Heart left ventricle (tissue), 16 donors: ENCODE measurements around the gene PDZD4. TPM values are rescaled to one million over a fixed set of nuclear protein-coding genes. Genes with fewer than 3 reads are reported as not detected.

Experiments used
- ATAC-seq, 4 donors: fragments of 200-7000 bp; cut with Tn5 transposase; one replicate each; pipeline ENCODE4 v1.9.1; 2020 to 2022; ENCODE audit warnings: moderate library complexity in 4 of 4, mild to moderate bottlenecking in 3 of 4, moderate number of reproducible peaks in 1 of 4
- DNase-seq, 5 donors: peaks; one replicate each; pipeline ENCODE4 v3.0.0-alpha.2; 2020
- H3K27ac ChIP-seq, 12 donors: fragments of 200-600 bp; sonication (generic) in 4 of 12; one replicate each; pipeline versions ENCODE4 v1.5.0 to v1.8.0; 2016 to 2022; ENCODE audit warnings: mild to moderate bottlenecking in 2 of 12
- H3K27me3 ChIP-seq, 9 donors: fragments of 200-600 bp; sonication (generic) in 2 of 9; one replicate each; pipeline versions ENCODE4 v1.5.1 to v1.8.0; 2016 to 2022; ENCODE audit warnings: mild to moderate bottlenecking in 3 of 9
- H3K36me3 ChIP-seq, 9 donors: fragments of 200-600 bp; sonication (generic) in 2 of 9; one replicate each; pipeline versions ENCODE4 v1.5.0 to v1.8.0; 2018 to 2022; ENCODE audit warnings: mild to moderate bottlenecking in 2 of 9
- H3K4me1 ChIP-seq, 12 donors: fragments of 200-600 bp; sonication (generic) in 4 of 12; one replicate each; pipeline versions ENCODE4 v1.5.0 to v1.8.0; 2016 to 2022; ENCODE audit warnings: mild to moderate bottlenecking in 3 of 12
- H3K4me3 ChIP-seq, 12 donors: fragments of 200-600 bp; sonication (generic) in 4 of 12; one replicate each; pipeline versions ENCODE4 v1.5.0 to v1.8.0; 2017 to 2022; ENCODE audit warnings: mild to moderate bottlenecking in 9 of 12, moderate library complexity in 4 of 12
- H3K9me3 ChIP-seq, 12 donors: fragments of 200-600 bp; sonication (generic) in 4 of 12; one replicate each; pipeline versions ENCODE4 v1.5.0 to v1.8.0; 2016 to 2022; ENCODE audit warnings: mild to moderate bottlenecking in 1 of 12
- CTCF ChIP-seq, 12 donors: fragments of 200-600 bp; sonication (generic) in 4 of 12; IDR thresholded peaks; one replicate each; pipeline versions ENCODE4 v1.5.0 to v1.8.0; 2018 to 2022; ENCODE audit warnings: antibody characterized with exemption in 12 of 12, mild to moderate bottlenecking in 5 of 12
- POLR2A ChIP-seq, 2 donors: fragments of 450-650 bp; IDR thresholded peaks; one replicate each; pipeline ENCODE4 v1.6.1; 2017; ENCODE audit warnings: antibody characterized with exemption in 2 of 2, mild to moderate bottlenecking in 2 of 2, moderate library complexity in 2 of 2
- WGBS, 4 donors: extraction: QIAGEN DNeasy Blood & Tissue Kit in 2 of 4; methylation state at CpG; one replicate each; pipeline versions ENCODE4 v1.1.5 to v1.1.7; 2013 to 2018; 5-methylcytosine and 5-hydroxymethylcytosine counted together
- intact Hi-C, 10 donors: fragments of 100-400 bp; cut with DNase I; formaldehyde crosslinking; loops; one replicate each; pipeline versions ENCODE4 v1.11.1 to v1.14.2; 2022
- polyA plus RNA-seq, 2 donors: library from polyadenylated mRNA; stranded (reverse); fragments of 200-250 nt; gene quantifications; one replicate each; pipeline ENCODE4 v1.2.3, GENCODE V29; 2013
- total RNA-seq, 9 donors: library from RNA; depleted of rRNA in 2 of 9; stranded (reverse); fragments of >200 nt in 2 of 9; fragmentation: NEBNext Ultra II Directional in 3 of 9; extraction: Animal tissue kit (Norgen Biotek cat#: 25700) in 3 of 9; gene quantifications; one replicate each; pipeline versions ENCODE4 v1.1.0 to v1.2.4, GENCODE V29; 2016 to 2023
- donor health status: ischemic (EF 13 %, LVEDD 7.1; RV severe dilation, severe dysfunction).
- donor health status: healthy with polysubstance abuse.
- donor health status: DM: no; HTN: yes; CAD: no.
- donor health status: DM: no; HTN: no; CAD: no.
- donor health status: ischemic (EF 25% LVEDD 6.9; RV normal size, moderate dysfunction).
- donor health status: ischemic (EF 25% LVEDD 5.7; RV mildly dilated, moderate dysfunction).
- donor health status: healthy.
- donor health status: DM: yes; HTN: yes; CAD: no.
- donor health status: ischemic (EF 35%, LVEDD 5.7; RV mildly dilated, moderate dysfunction).
- donor health status: nonischemic (EF 11% LVEDD 7.7; RV severe dilation, severe dysfunction).
- donor health status: DM: yes; HTN: yes; CAD: no.
- donor health status: PGD.
- donor health status: ischemic (EF 29% LVEDD 5.4; RV normal size, mild dysfunction).
- donor health status: nonischemic (EF 23%, LVEDD 6.1; RV moderate dilation, normal function).

Gene PDZD4
- total and polyA plus RNA-seq, 11 donors = 1.7 to 4.0 (median 2.4) TPM

- no peak for TF ChIP-seq CTCF (IDR thresholded peaks at IDR 0.05)
- no peak for TF ChIP-seq POLR2A (IDR thresholded peaks at IDR 0.05)
- H3K4me1 ChIP-seq = no peaks in the 10 kb centered on the region
- intact Hi-C loops = no loop called here
- WGBS, 4 donors = 25 to 55% (median 38%) methylated on average over 5 of the region's 5 CpGs
- no peak overlapping the region for H3K27ac ChIP-seq
- H3K27me3 ChIP-seq = peaks cover 0 to 78% (median 6%) of the 10 kb centered on the region in 9 donors
- H3K4me3 ChIP-seq = no peak overlapping the region
- no peaks in the 10 kb centered on the region for H3K36me3 ChIP-seq
- no peak for ATAC-seq
- H3K9me3 ChIP-seq = no peaks in the 10 kb centered on the region
- no peak for DNase-seq
Observed at GRCh38 chrX:153878345-153878744, 48.0 kb upstream of the PDZD4 start.

DNA sequence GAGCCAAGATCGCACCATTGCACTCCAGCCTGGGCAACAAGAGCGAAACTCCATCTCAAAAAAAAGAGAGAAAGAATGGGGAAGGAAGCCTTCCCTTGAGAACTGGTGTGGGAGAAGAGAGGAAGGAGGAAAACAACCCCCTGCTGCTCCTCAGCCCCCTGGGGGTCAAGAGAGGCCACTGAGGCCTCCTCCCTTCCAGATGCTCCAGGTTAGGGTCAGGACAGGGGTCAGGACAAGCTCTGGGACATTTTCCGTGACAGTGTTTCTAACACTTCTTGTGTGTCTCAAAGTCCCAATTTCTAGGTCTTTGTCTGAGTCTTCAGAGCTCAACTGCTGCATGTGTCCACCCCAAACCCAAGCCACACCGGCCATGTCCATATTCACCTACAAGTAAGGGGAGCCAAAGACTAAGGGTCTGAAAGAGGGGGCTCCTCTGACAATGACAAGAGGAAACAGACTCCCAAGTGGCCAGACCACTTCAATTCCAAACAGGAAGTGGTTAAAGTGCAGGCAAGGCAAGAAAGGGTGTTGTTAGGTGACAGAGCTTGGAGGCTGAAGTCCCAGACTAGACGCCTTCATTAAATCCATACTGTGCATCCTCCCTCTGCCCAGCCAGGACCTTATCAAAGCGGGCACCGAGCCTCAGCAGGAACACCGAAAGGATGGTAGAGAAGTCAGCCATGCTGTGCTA is 47.4 kb upstream of the PDZD4 start:
- H3K27me3 ChIP-seq = peaks cover 0 to 77% (median 6%) of the 10 kb centered on the region in 9 donors
- intact Hi-C loops = no loop called here

GRCh38 chrX:153876112-153876491 is 45.8 kb upstream of the PDZD4 start:
- intact Hi-C loops = no loop called here
- peaks cover 0 to 69% (median 6%) of the 10 kb centered on the region in 9 donors for H3K27me3 ChIP-seq
- H3K36me3 ChIP-seq = no peaks in the 10 kb centered on the region
- H3K4me1 ChIP-seq = no peaks in the 10 kb centered on the region
- no peak for TF ChIP-seq POLR2A (IDR thresholded peaks at IDR 0.05)
- TF ChIP-seq CTCF (IDR thresholded peaks at IDR 0.05) = no peak
- no peak overlapping the region for H3K4me3 ChIP-seq
- WGBS, 4 donors = 58 to 70% (median 59%) methylated on average over 3 of the region's 3 CpGs
- DNase-seq = no peak
- no peak overlapping the region for H3K27ac ChIP-seq
- no peaks in the 10 kb centered on the region for H3K9me3 ChIP-seq
- ATAC-seq = no peak

More for the DNA sequence above, 47.4 kb upstream of the PDZD4 start:
- Histone ChIP-seq H3K9me3 (no peaks in the 10 kb centered on the region), H3K4me3 (no peak overlapping the region), H3K4me1 (no peaks in the 10 kb centered on the region), H3K36me3 (no peaks in the 10 kb centered on the region), H3K27ac (no peak overlapping the region)
- no peak for ATAC-seq
- DNase-seq = no peak
- TF ChIP-seq POLR2A (IDR thresholded peaks at IDR 0.05) = no peak
- TF ChIP-seq CTCF (IDR thresholded peaks at IDR 0.05) = no peak
- 70 to 82% (median 78%) methylated on average over 8 of the region's 8 CpGs for WGBS, 4 donors

DNA sequence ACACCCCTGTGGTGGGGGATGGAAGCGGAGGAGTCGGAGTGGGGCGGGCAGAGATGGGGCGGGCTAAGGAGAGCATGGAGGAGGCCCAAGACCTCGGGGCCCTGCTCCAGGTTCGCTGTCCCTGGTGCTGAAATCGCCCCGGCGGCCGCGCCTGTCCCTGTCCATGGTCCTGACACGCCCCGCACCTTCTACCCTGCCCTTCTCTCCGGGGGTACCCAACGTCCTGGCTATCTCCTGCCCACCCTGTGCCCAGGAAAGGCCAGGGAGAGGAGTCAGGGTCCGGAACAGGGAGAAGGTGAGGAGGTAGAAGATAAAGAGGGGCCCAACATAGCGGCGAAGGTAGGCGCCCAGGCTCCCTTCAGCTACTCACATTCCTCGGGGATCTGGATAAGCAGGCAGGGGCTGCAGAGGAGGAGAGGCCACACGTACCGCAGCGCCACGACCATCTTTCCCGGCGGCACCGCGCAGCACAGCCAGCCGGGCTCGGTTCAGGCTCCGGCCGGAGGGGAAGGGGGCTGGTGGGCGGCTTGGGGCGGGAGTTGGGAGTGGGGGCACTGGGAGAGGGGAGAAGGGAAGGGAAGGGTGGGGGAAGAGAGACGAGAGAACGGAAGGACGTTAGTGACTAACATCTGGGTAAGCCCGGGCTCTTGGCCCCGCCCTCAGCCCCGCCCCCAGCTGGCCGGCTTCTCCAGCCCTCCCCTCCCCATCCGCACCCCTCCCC is 45.2 kb upstream of the PDZD4 start:
- 1 to 19% (median 8%) methylated on average over 36 to 40 of the region's 42 CpGs for WGBS, 4 donors
- TF ChIP-seq POLR2A (IDR thresholded peaks at IDR 0.05) (no peak), CTCF (IDR thresholded peaks at IDR 0.05) (no peak)
- intact Hi-C loops = no loop called here
- Histone ChIP-seq H3K27me3 (peaks cover 0 to 64% (median 6%) of the 10 kb centered on the region in 9 donors), H3K36me3 (no peaks in the 10 kb centered on the region), H3K4me1 (no peaks in the 10 kb centered on the region), H3K27ac (no peak overlapping the region), H3K9me3 (no peaks in the 10 kb centered on the region), H3K4me3 (no peak overlapping the region)
- ATAC-seq (peak in 3 of 4 donors; percentile 64 to 88 (median 79)), DNase-seq (peak in 3 of 5 donors; percentile 40 to 72 (median 60))
